Uterus (tissue), 4 donors: Measurements from ENCODE around the gene SMPDL3A. TPM values are rescaled to one million over a fixed set of nuclear protein-coding genes. Genes with fewer than 3 reads are reported as not detected.
A peak's percentile ranks its signal among the peaks of the same experiment; 100 is the strongest.
"Not testable (repeated sequence)": the region's sequence is repeated elsewhere in the genome, so short reads cannot be mapped to it uniquely, and the experiment has no call there.

ENCODE experiments used
- DNase-seq, 2 donors: peaks; one replicate each; pipeline ENCODE4 v3.0.0-alpha.2; 2019 to 2020
- H3K27ac ChIP-seq, 2 donors: fragments of 200-600 bp; sonication (generic); 1 replicate in 1 of 2; 2 replicates in 1 of 2; pipeline ENCODE4 v1.5.1; 2016 to 2018
- H3K27me3 ChIP-seq, 2 donors: fragments of 200-600 bp; sonication (generic); one replicate each; pipeline ENCODE4 v1.5.1; 2018 to 2019; ENCODE audit warnings: control low read depth in 1 of 2
- H3K36me3 ChIP-seq, 2 donors: fragments of 200-600 bp; sonication (generic); one replicate each; pipeline ENCODE4 v1.5.1; 2019; ENCODE audit warnings: control low read depth in 1 of 2
- H3K4me1 ChIP-seq, 2 donors: fragments of 200-600 bp; sonication (generic); one replicate each; pipeline ENCODE4 v1.5.1; 2018 to 2019; ENCODE audit warnings: control low read depth in 1 of 2
- H3K4me3 ChIP-seq, 2 donors: fragments of 200-600 bp; sonication (generic); 1 replicate in 1 of 2; 2 replicates in 1 of 2; pipeline ENCODE4 v1.5.1; 2018 to 2019; ENCODE audit warnings: mild to moderate bottlenecking in 1 of 2
- H3K9me3 ChIP-seq, 2 donors: fragments of 200-600 bp; sonication (generic); one replicate each; pipeline ENCODE4 v1.5.1; 2019; ENCODE audit warnings: control low read depth in 1 of 2
- CTCF ChIP-seq, 4 experiments: fragments of 200-600 bp in 2 of 4; fragments of 450-650 bp in 2 of 4; sonication (generic) in 2 of 4; IDR thresholded peaks; one replicate each; pipeline ENCODE4 v1.5.1; 2016 to 2019; ENCODE audit warnings: antibody characterized with exemption in 4 of 4, mild to moderate bottlenecking in 2 of 4, moderate library complexity in 1 of 4
- POLR2A ChIP-seq, 2 donors: fragments of 450-650 bp; IDR thresholded peaks; one replicate each; pipeline ENCODE4 v1.6.1; 2016; ENCODE audit warnings: antibody characterized with exemption in 2 of 2, mild to moderate bottlenecking in 1 of 2, moderate library complexity in 1 of 2
- intact Hi-C: fragments of 100-400 bp; cut with DNase I; formaldehyde crosslinking; loops from one replicate; pipeline ENCODE4 v1.15.1; 2023; ENCODE audit warnings: low total_unique reads
- total RNA-seq, 4 donors: library from RNA; depleted of rRNA in 3 of 4; stranded (reverse); fragments of >200 nt in 3 of 4; gene quantifications; one replicate each; pipeline versions ENCODE4 v1.1.0 to v1.2.4, GENCODE V29; 2014 to 2023
- donor health status: DM: yes; HTN: yes; CAD: no.

The SMPDL3A gene
- total RNA-seq, result 10 to 100 TPM in 2 of 4 donors, 1 to 10 TPM in 2; 4.1 to 18.7 (median 13.3) TPM

DNA sequence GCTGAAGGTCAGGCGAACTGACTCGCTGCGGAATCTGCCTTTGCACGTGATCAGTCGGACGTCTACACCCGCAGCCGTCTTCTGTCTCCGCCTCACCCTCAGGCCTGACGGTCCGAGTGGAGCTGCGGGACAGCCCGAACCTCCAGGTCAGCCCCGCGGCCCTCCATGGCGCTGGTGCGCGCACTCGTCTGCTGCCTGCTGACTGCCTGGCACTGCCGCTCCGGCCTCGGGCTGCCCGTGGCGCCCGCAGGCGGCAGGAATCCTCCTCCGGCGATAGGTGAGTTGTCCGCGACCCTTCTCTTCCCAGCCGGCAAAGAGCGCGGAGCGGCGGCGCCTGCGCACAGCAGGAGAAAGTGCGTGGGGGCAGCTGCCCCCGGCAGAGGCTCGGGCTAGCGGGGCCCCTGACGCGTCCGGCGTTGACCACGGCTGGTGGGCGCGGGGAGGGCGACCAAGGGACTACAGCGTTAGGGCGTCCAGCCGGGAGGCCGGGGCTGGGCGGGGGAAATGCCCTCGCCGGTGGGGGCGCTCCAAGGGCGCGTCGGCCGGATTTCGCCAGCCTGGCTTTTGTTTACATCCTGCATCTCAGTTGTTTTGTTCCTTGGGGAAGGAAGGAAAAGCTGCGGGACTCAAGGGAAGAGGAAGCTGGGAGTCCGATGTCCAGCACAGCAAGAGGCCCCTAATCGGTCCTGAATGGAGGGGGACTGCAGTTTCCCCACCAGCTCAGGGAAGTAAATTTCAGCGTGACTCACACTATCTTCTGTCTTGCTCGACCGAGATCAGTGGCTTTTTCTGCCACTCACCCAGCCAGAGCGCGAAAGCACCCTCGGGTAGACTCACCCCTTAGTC is at the start of gene SMPDL3A:
TSS of gene SMPDL3A (plus strand) at position 77 of the 846 bp plus-strand sequence. CDS start at position 166, 89 bp downstream.
- H3K4me3 ChIP-seq, result peak within 1 kb of the TSS; percentile 60 to 73
- peak; percentile 34 to 59 (median 44) for TF ChIP-seq CTCF (IDR thresholded peaks at IDR 0.05)
- TF ChIP-seq POLR2A (IDR thresholded peaks at IDR 0.05), result peak in 1 of 2 donors; percentile 58
- H3K4me1 ChIP-seq, result no peaks in the 10 kb centered on the region
- H3K9me3 ChIP-seq, result no peaks in the 10 kb centered on the region
- peak within 1 kb of the TSS; percentile 94 to 98 for H3K27ac ChIP-seq
- no peaks in the 10 kb centered on the region for H3K27me3 ChIP-seq
- peak; percentile 76 to 78 for DNase-seq
- H3K36me3 ChIP-seq, result no peaks in the 10 kb centered on the region
- intact Hi-C loops, result no loop called here

DNA sequence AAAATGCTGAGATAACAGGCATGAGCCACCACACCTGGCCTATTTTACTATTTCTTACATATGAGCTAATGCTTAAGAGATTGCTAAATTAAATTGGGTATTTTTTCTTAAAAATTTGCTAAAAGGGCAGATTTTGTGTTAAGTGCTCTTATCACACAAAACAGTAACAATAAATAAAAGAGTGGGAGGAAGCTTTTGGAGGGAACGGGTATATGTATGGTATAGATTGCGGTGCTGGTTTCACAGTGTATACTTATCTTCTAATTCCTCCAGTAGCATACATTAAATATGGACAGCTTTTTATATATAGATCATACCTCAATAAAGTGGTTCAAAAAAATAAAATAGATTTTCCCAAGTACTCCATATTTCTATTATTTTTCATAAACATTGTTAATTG is 49.0 kb upstream of the SMPDL3A start:
- Histone ChIP-seq H3K36me3 (no peaks in the 10 kb centered on the region), H3K4me3 (no peak overlapping the region), H3K27me3 (no peaks in the 10 kb centered on the region), H3K27ac (no peak overlapping the region), H3K9me3 (no peaks in the 10 kb centered on the region), H3K4me1 (no peaks in the 10 kb centered on the region)
- no peak for TF ChIP-seq POLR2A (IDR thresholded peaks at IDR 0.05)
- no peak for TF ChIP-seq CTCF (IDR thresholded peaks at IDR 0.05)
- intact Hi-C loops, result no loop called here
- DNase-seq, result no peak

DNA sequence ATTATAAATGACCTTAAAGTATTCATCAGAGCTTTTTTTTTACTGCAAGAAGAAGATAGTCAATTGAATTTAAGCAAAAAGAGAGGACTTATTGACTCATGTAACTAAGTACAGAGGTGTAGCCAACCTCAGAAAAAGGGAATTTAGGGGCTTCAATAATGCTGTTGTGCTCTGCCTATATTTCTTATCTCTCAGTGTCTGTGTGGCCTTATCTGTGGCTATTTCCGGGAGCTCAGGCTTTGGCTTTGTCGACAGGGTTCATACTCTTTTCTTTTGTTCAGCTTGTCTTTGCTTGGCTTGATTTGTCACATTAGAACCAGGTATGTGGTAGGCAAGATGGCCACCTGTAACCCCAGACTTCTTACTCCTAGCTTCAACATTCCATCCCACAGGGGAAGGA is 48.1 kb upstream of the SMPDL3A start:
- TF ChIP-seq CTCF (IDR thresholded peaks at IDR 0.05) (no peak), POLR2A (IDR thresholded peaks at IDR 0.05) (no peak)
- DNase-seq, result no peak
- intact Hi-C loops, result no loop called here

DNA sequence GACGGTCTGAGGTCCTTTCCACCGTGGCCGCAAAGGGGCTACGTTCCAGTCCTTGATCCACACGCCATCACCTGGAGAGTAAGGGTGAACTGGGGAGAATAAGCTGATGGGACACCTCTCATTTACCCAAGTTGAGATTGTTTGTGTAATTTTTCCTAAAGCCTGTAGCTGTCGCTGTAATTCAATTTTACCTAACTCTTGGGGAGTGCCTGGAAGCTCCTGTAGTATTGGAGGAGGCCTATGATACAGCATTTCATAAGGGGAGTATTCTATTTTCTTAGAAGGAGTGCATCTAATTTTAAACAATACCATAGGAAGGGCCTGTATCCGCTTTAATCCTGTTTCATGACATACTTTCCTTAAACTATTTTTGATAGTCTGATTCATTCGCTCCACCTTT is 44.8 kb upstream of the SMPDL3A start:
- H3K27ac ChIP-seq, H3K4me1 ChIP-seq, H3K36me3 ChIP-seq, intact Hi-C loops, DNase-seq, H3K27me3 ChIP-seq, H3K9me3 ChIP-seq, H3K4me3 ChIP-seq: not testable (repeated sequence)
- peak in 2 of 4 experiments; percentile 7 to 29 for TF ChIP-seq CTCF (IDR thresholded peaks at IDR 0.05)

More for the DNA sequence above, 48.1 kb upstream of the SMPDL3A start:
- Histone ChIP-seq H3K27ac (no peak overlapping the region), H3K4me3 (no peak overlapping the region), H3K27me3 (no peaks in the 10 kb centered on the region), H3K9me3 (no peaks in the 10 kb centered on the region), H3K4me1 (no peaks in the 10 kb centered on the region), H3K36me3 (no peaks in the 10 kb centered on the region)

DNA sequence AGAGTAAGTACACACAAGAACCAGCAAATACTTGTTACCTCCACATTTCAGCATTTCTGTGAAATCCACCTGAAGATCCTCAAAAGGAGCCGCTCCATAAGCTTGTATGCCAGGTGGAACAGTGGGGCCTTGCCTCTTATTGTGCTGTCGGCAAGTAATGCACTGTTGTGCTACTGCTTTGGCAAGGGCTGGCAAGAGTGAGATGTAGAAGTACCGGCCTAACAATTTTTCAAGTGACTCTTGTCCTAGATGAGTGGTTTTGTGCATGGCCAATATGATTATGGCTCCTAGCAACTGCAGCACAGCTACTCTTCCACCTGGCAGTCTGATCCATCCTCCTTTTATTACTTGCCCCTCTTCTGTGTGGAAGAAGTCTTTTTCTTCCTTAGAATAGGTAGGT is 44.2 kb upstream of the SMPDL3A start:
- H3K36me3 ChIP-seq, H3K4me1 ChIP-seq, H3K27me3 ChIP-seq, DNase-seq, H3K27ac ChIP-seq, H3K4me3 ChIP-seq, H3K9me3 ChIP-seq, intact Hi-C loops: not testable (repeated sequence)
